Measurements from ENCODE around the gene ZDHHC21.

DNA sequence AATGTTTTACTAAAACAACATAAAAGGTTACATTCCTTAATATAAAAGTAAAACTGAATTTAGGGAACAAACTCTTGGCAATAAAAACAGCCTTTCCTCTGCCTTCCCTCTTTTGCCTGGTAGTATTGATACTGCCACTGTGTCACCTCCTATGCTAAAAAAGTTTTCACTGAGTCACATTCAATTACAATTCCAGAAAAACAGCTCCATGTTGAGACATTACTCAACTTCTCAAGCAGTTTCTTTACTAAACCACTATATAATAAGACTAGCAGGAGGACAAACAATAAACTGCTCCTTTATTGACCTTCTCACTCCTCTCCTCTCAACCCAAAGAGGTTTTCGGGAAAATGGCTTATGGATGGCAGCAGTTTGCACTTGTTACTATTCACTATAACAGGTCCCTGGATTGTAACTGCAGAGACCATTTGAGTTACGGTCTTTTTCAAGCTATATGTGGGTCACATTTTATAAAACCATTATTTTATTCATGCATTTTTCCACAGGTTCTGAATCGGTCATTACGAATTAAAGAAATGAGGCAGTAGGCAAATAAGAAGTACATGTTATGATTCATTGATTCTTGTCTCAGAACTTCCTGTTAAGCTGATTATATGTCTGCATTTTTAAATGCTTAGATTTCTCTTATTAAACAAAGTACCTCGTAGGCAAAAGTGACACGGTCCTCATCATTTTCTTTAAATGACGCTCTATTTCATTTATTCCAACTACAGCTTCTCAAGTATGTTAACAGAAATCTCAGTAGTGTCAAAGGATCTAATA is 2.1 kb downstream of the ZDHHC21 start:
- TF ChIP-seq, protein P1, sequence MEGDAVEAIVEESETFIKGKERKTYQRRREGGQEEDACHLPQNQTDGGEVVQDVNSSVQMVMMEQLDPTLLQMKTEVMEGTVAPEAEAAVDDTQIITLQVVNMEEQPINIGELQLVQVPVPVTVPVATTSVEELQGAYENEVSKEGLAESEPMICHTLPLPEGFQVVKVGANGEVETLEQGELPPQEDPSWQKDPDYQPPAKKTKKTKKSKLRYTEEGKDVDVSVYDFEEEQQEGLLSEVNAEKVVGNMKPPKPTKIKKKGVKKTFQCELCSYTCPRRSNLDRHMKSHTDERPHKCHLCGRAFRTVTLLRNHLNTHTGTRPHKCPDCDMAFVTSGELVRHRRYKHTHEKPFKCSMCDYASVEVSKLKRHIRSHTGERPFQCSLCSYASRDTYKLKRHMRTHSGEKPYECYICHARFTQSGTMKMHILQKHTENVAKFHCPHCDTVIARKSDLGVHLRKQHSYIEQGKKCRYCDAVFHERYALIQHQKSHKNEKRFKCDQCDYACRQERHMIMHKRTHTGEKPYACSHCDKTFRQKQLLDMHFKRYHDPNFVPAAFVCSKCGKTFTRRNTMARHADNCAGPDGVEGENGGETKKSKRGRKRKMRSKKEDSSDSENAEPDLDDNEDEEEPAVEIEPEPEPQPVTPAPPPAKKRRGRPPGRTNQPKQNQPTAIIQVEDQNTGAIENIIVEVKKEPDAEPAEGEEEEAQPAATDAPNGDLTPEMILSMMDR (IDR thresholded peaks at IDR 0.05; ENCODE audit: insufficient read depth, low read length, poor library complexity, severe bottlenecking), result no peak
- no peak for TF ChIP-seq EZH2phosphoT487 (conservative IDR thresholded peaks at IDR 0.05; ENCODE audit: low read length)
